NCI-H187 treated with DMSO at 0.1 percent for 48 hours (cell line): ENCODE data around the gene SESN2.

ENCODE experiments used
- DNase-seq: peaks from one replicate; lab custom pipeline; 2025; lab: John Stamatoyannopoulos, UW

The SESN2 gene

GRCh38 chr1:28329395-28330153 is 70.3 kb downstream of the SESN2 start:
- DNase-seq: no peak
